ENCODE data around the gene NOSTRIN. TPM values are rescaled to one million over a fixed set of nuclear protein-coding genes. Genes with fewer than 3 reads are reported as not detected.
A peak's percentile ranks its signal among the peaks of the same experiment; 100 is the strongest.
"Not testable (repeated sequence)": the region's sequence is repeated elsewhere in the genome, so short reads cannot be mapped to it uniquely, and the experiment has no call there.

Gene NOSTRIN
- 0.28 and 0.40 TPM in 2 replicates for total RNA-seq (2014; rRNA removed; shearing (Covaris generic))

GRCh38 chr2:168801961-168802858, at the start of gene NOSTRIN:
NOSTRIN (plus strand) TSS chr2:168802637; CDS start chr2:168802647, 10 bp downstream.
- peak in 1 of 2 experiments; percentile 27 for DNase-seq
- H3K27me3 ChIP-seq, result no peaks in the 10 kb centered on the region

DNA sequence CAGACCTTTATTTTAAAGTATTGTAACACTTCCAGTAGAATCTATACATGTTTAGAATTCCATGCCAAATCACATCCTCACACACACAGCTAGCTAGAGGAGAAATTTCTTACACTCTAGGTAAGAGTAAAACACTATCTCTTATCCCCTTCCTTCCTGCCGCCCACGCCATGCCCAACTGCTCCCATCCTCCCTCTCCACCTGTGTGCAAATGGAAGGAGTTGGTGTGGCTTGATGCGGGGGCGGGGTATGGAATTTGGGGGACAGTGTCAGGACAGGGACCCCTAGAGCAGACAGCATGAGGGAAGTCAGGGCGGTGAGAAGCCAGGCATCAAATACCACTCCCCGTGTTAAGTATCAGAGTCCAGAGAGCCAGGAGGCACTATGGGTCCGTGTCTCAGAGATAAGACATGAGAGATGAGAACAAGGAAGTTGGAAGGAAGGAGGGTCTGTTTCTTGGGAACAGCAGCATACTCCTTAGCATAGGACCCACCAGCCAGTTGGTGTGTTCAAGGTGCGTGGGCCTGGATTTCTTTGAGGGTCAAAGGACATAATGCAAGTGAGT, 48.6 kb upstream of the NOSTRIN start:
- H3K9me3 ChIP-seq (replicated peaks), result no peaks in the 10 kb centered on the region

More at GRCh38 chr2:168801961-168802858, at the start of gene NOSTRIN:
- H3K4me3 ChIP-seq, result peak within 1 kb of the TSS; percentile 30
- H3K9me3 ChIP-seq (replicated peaks), result no peaks in the 10 kb centered on the region
- peaks cover 13% of the 10 kb centered on the region for H3K4me1 ChIP-seq
- H3K27ac ChIP-seq, result no peak within 1 kb of the TSS
- H3K36me3 ChIP-seq, result no peaks in the 10 kb centered on the region

GRCh38 chr2:168757223-168757622, 45.2 kb upstream of the NOSTRIN start:
- no peaks in the 10 kb centered on the region for H3K27me3 ChIP-seq
- DNase-seq, result no peak
- no peak overlapping the region for H3K4me3 ChIP-seq
- H3K27ac ChIP-seq, result no peak overlapping the region
- H3K9me3 ChIP-seq (replicated peaks), result no peaks in the 10 kb centered on the region
- no peaks in the 10 kb centered on the region for H3K4me1 ChIP-seq
- no peaks in the 10 kb centered on the region; the same call in 1 of the 2 replicates for H3K36me3 ChIP-seq

More for the DNA sequence above, 48.6 kb upstream of the NOSTRIN start:
- Histone ChIP-seq H3K27ac (no peak overlapping the region), H3K27me3 (no peaks in the 10 kb centered on the region), H3K36me3 (no peaks in the 10 kb centered on the region; the same call in 1 of the 2 replicates), H3K4me3 (no peak overlapping the region), H3K4me1 (peaks cover 4% of the 10 kb centered on the region; the same call in 1 of the 2 replicates)
- no peak for DNase-seq

DNA sequence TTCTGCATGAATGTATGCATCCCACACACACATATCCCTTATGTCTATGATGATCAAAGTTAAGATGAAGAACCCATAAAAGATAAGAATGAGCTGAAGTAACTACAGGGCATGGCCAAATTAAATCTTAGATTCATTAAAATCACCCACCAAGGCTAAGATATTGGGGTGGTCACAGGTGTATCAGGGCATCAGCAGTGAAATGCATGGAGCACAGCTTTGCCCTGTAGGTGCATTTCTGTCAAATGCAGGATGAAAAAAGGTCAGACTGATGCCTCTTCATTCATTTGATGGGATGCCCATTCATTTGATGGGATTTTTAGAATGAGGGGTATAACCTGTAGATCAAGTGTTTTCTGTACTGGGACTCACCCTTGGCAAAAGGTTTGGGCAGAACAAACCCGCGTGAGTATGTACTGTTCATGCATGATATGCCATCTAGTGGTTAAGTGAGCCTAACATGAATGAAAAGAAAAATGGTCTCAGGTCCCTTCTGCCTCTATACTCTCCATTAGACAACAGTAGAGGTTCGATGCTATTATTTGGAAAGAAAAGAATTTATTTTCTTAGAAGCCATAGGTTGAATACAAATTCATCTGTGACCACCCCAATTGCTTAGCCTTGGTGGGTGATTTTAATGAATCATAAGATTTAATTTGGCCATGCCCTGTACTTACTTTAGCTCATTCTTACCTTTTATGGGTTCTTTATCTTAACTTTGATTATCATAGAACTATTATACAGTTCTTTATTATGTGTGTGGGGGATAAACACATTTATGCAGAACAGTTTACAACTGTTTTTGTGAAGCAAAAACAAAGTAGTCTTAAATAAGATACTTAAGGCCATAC, 43.2 kb upstream of the NOSTRIN start:
- peak; percentile 12 to 59 for DNase-seq
- Histone ChIP-seq H3K36me3 (no peaks in the 10 kb centered on the region; the same call in 1 of the 2 replicates), H3K27ac (no peak overlapping the region), H3K4me3 (no peak overlapping the region), H3K9me3 (replicated peaks) (no peaks in the 10 kb centered on the region), H3K4me1 (no peaks in the 10 kb centered on the region), H3K27me3 (no peaks in the 10 kb centered on the region)

DNA sequence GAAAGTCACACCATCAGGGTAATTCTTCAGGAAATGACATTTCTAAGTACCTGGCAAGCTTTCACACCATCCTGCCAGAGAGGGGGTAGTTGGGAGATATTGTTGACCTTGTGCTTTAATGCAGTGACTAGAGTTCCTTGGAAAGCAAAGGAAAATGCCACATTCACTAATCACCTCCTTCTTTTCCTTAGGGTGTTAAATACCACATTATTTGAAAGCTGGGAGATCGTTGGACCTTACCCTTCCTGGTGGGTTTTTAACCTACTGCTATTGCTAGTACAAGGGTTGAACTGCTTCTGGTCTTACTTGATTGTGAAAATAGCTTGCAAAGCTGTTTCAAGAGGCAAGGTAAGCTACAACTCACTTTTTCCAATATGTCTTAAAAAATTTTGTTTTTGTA, 37.0 kb upstream of the NOSTRIN start:
- no peaks in the 10 kb centered on the region for H3K27me3 ChIP-seq
- no peak overlapping the region for H3K4me3 ChIP-seq

DNA sequence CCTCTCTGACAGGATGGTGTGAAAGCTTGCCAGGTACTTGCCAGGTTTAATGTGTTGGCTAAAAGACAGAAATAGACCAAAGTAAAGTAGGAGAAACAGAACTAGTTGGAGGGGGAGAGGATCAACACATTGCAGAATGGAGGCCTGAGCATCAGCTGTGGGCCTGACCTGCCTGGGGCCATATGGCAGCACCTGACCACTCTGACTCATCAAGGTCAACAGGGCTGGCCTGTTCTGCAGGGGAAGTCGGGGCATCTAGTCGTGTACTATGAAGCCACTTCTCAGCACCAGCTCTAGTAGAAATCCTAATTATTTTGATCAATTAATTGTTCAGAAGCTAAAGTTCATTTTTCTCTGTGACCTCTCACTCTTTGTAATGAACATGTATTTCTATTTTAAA, 35.8 kb upstream of the NOSTRIN start:
- H3K27ac ChIP-seq, result no peak overlapping the region
- DNase-seq, result no peak
- H3K36me3 ChIP-seq, result peaks cover 10% of the 10 kb centered on the region; the same call in 1 of the 2 replicates
- H3K9me3 ChIP-seq (replicated peaks), result no peaks in the 10 kb centered on the region
- no peaks in the 10 kb centered on the region for H3K4me1 ChIP-seq
- no peak overlapping the region for H3K4me3 ChIP-seq
- no peaks in the 10 kb centered on the region for H3K27me3 ChIP-seq

More for the DNA sequence above, 37.0 kb upstream of the NOSTRIN start:
- no peaks in the 10 kb centered on the region for H3K4me1 ChIP-seq
- H3K9me3 ChIP-seq (replicated peaks), result no peaks in the 10 kb centered on the region
- H3K36me3 ChIP-seq, result peaks cover 10% of the 10 kb centered on the region; the same call in 1 of the 2 replicates
- no peak overlapping the region for H3K27ac ChIP-seq
- no peak for DNase-seq

- no peaks in the 10 kb centered on the region for H3K27me3 ChIP-seq
- no peak overlapping the region for H3K4me3 ChIP-seq
- H3K4me1 ChIP-seq, result no peaks in the 10 kb centered on the region
- H3K27ac ChIP-seq, result no peak overlapping the region
- peaks cover 10% of the 10 kb centered on the region; the same call in 1 of the 2 replicates for H3K36me3 ChIP-seq
- H3K9me3 ChIP-seq (replicated peaks), result no peaks in the 10 kb centered on the region
- no peak for DNase-seq
Observed at GRCh38 chr2:168767258-168767657, 35.2 kb upstream of the NOSTRIN start.

- H3K27me3 ChIP-seq; DNase-seq; H3K4me1 ChIP-seq; H3K9me3 ChIP-seq (replicated peaks); H3K4me3 ChIP-seq; H3K27ac ChIP-seq: not testable (repeated sequence)
- peaks cover 10% of the 10 kb centered on the region; the same call in 1 of the 2 replicates for H3K36me3 ChIP-seq
Observed at GRCh38 chr2:168768357-168768756, 34.1 kb upstream of the NOSTRIN start.

- DNase-seq, result no peak
- H3K9me3 ChIP-seq (replicated peaks), result 0 out of 2 replicates have a peak, but pooled peaks cover 3% of the 10 kb centered on the region
- H3K4me3 ChIP-seq, result no peak overlapping the region
- no peaks in the 10 kb centered on the region for H3K4me1 ChIP-seq
- H3K27me3 ChIP-seq, result no peaks in the 10 kb centered on the region
- peaks cover 5% of the 10 kb centered on the region; the same call in 1 of the 2 replicates for H3K36me3 ChIP-seq
- no peak overlapping the region for H3K27ac ChIP-seq
Observed at GRCh38 chr2:168770796-168771195, 31.6 kb upstream of the NOSTRIN start.

GRCh38 chr2:168772704-168773103, 29.7 kb upstream of the NOSTRIN start:
- H3K4me3 ChIP-seq, result no peak overlapping the region
- H3K9me3 ChIP-seq (replicated peaks), result peaks cover 3% of the 10 kb centered on the region; the same call in 1 of the 2 replicates
- no peaks in the 10 kb centered on the region for H3K27me3 ChIP-seq
- peaks cover 5% of the 10 kb centered on the region; the same call in 1 of the 2 replicates for H3K36me3 ChIP-seq
- H3K27ac ChIP-seq, result no peak overlapping the region
- DNase-seq, result no peak
- H3K4me1 ChIP-seq, result no peaks in the 10 kb centered on the region

GRCh38 chr2:168773128-168773527, 29.3 kb upstream of the NOSTRIN start:
- H3K4me1 ChIP-seq, result no peaks in the 10 kb centered on the region
- no peak overlapping the region for H3K4me3 ChIP-seq
- DNase-seq, result no peak
- no peaks in the 10 kb centered on the region for H3K27me3 ChIP-seq
- H3K36me3 ChIP-seq, result peaks cover 5% of the 10 kb centered on the region; the same call in 1 of the 2 replicates
- H3K9me3 ChIP-seq (replicated peaks), result peaks cover 3% of the 10 kb centered on the region; the same call in 1 of the 2 replicates
- H3K27ac ChIP-seq, result no peak overlapping the region

DNA sequence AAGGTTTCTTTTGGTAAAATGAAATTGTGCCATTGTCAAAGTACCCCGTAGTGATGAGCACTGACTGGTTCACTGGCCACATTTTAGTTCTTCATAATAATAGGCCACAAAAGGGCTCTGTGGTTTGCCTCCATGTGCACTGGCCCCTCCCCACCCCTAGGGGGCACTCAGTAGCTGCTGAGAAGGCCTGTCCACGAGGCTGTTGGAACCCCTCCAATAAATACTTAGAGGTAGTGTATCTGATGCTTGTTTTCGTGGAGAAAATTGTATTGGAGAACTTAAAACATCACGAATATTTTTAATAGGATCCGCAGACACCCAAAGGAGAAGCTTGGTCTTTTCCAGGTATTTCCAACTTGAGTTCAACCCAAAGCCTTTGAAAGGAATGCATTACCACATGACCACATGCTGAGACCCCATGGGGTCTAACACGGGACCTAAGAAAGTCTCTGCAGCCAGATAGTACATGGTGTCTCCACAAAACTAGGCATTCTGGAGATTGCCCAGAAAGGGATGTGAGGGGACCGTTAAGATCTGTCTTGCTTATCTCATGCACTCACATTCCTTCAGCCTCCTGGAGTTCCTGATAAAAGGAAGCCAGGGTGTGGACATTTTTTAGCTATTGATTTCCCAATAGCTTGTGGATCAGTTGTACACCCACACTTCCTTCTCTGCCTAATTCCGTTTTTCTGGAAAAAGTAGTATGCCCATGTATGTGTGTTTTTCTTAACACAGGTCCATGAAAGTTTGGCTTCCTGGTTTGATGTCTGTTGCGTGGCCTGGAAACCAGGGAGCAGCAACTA, 28.5 kb upstream of the NOSTRIN start:
- Histone ChIP-seq H3K27me3 (no peaks in the 10 kb centered on the region), H3K36me3 (peaks cover 4% of the 10 kb centered on the region; the same call in 1 of the 2 replicates), H3K4me1 (no peaks in the 10 kb centered on the region), H3K4me3 (no peak overlapping the region), H3K27ac (no peak overlapping the region), H3K9me3 (replicated peaks) (peaks cover 3% of the 10 kb centered on the region; the same call in 1 of the 2 replicates)
- DNase-seq, result peak; percentile 60 to 78

DNA sequence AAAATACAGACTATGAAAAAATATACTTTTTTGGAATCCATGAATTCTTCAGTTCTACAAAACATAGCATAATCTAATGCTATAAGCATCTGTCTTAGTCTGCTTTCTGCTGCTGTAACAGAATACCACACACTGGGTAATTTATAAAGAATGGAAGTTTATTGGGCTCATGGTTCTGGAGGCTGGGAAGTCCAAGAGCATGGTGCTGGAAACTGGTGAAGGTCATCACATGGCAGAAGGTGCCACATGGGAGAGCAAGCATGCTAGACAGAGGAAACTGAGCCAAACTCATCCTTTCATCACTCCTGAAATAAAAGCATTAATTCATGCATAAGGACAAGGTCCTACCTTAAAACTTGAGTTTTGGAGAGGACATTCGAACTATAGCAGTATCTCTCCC, 26.6 kb upstream of the NOSTRIN start:
- H3K4me3 ChIP-seq, result no peak overlapping the region
- no peaks in the 10 kb centered on the region for H3K36me3 ChIP-seq
- H3K9me3 ChIP-seq (replicated peaks), result peaks cover 3% of the 10 kb centered on the region; the same call in 1 of the 2 replicates
- no peak for DNase-seq
- H3K4me1 ChIP-seq, result no peaks in the 10 kb centered on the region
- H3K27me3 ChIP-seq, result no peaks in the 10 kb centered on the region
- H3K27ac ChIP-seq, result no peak overlapping the region

Data from SJCRH30 (cell line).